ENCODE measurements around the gene KCNB1. TPM values are rescaled to one million over a fixed set of nuclear protein-coding genes. Genes with fewer than 3 reads are reported as not detected.

Gene KCNB1
- total and polyA plus RNA-seq, 2 donors (not counting 1 experiment from before 2014, with no cell fraction given) = under 0.01 to 0.07 TPM

- Histone ChIP-seq H3K79me2 (ENCODE audit: control insufficient read depth, insufficient read depth, low read length) (no peaks in the 10 kb centered on the region), H3K4me1 (ENCODE audit: control insufficient read depth, extremely low read depth, insufficient read depth, low read length) (no peaks in the 10 kb centered on the region), H3K4me3 (replicated peaks in 1 of 4; ENCODE audit: control extremely low read depth in 1 of 4, insufficient read depth in 1 of 4, low read depth in 3 of 4, low read length in 4 of 4) (no peak overlapping the region), H3K9ac (ENCODE audit: insufficient read depth, low read length) (no peak overlapping the region), H3K9me3 (ENCODE audit: control insufficient read depth, insufficient read depth, low read depth, low read length) (no peaks in the 10 kb centered on the region), H4K20me1 (ENCODE audit: control insufficient read depth, extremely low read depth, insufficient read depth, low read length) (no peaks in the 10 kb centered on the region), H3K36me3 (ENCODE audit: control insufficient read depth, insufficient read depth, low read length) (no peaks in the 10 kb centered on the region), H3K27me3 (ENCODE audit: control insufficient read depth, insufficient read depth, low read length) (peaks cover 7% of the 10 kb centered on the region), H2AFZ (ENCODE audit: low read length) (no peak overlapping the region), H3K4me2 (ENCODE audit: extremely low read depth, insufficient read depth, low read length) (no peak overlapping the region), H3K27ac (ENCODE audit: insufficient read depth, low read length) (no peak overlapping the region)
- TF ChIP-seq, protein P1, sequence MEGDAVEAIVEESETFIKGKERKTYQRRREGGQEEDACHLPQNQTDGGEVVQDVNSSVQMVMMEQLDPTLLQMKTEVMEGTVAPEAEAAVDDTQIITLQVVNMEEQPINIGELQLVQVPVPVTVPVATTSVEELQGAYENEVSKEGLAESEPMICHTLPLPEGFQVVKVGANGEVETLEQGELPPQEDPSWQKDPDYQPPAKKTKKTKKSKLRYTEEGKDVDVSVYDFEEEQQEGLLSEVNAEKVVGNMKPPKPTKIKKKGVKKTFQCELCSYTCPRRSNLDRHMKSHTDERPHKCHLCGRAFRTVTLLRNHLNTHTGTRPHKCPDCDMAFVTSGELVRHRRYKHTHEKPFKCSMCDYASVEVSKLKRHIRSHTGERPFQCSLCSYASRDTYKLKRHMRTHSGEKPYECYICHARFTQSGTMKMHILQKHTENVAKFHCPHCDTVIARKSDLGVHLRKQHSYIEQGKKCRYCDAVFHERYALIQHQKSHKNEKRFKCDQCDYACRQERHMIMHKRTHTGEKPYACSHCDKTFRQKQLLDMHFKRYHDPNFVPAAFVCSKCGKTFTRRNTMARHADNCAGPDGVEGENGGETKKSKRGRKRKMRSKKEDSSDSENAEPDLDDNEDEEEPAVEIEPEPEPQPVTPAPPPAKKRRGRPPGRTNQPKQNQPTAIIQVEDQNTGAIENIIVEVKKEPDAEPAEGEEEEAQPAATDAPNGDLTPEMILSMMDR (conservative IDR thresholded peaks at IDR 0.05 in 1 of 2, IDR thresholded peaks at IDR 0.05 in 1 of 2; ENCODE audit: low read depth in 1 of 2, low read length in 2 of 2) = no peak
- TF ChIP-seq EZH2 (IDR thresholded peaks at IDR 0.05; ENCODE audit: low read length, missing control alignments) = no peak
- no peak for DNase-seq (ENCODE audit: low read depth in 2 of 2)
Measured at GRCh38 chr20:49375170-49375569, 107.3 kb downstream of the KCNB1 start.

GRCh38 chr20:49372095-49372734 is 110.3 kb downstream of the KCNB1 start:
- Histone ChIP-seq H3K4me3 (replicated peaks in 1 of 4; ENCODE audit: control extremely low read depth in 1 of 4, insufficient read depth in 1 of 4, low read depth in 3 of 4, low read length in 4 of 4) (no peak overlapping the region), H3K79me2 (ENCODE audit: control insufficient read depth, insufficient read depth, low read length) (no peaks in the 10 kb centered on the region), H3K4me1 (ENCODE audit: control insufficient read depth, extremely low read depth, insufficient read depth, low read length) (no peaks in the 10 kb centered on the region), H3K27ac (ENCODE audit: insufficient read depth, low read length) (no peak overlapping the region), H3K9me3 (ENCODE audit: control insufficient read depth, insufficient read depth, low read depth, low read length) (no peaks in the 10 kb centered on the region), H3K27me3 (ENCODE audit: control insufficient read depth, insufficient read depth, low read length) (peaks cover 12% of the 10 kb centered on the region), H3K9ac (ENCODE audit: insufficient read depth, low read length) (no peak overlapping the region), H3K4me2 (ENCODE audit: extremely low read depth, insufficient read depth, low read length) (no peak overlapping the region), H3K36me3 (ENCODE audit: control insufficient read depth, insufficient read depth, low read length) (no peaks in the 10 kb centered on the region), H4K20me1 (ENCODE audit: control insufficient read depth, extremely low read depth, insufficient read depth, low read length) (no peaks in the 10 kb centered on the region), H2AFZ (ENCODE audit: low read length) (no peak overlapping the region)
- no peak for DNase-seq (ENCODE audit: low read depth in 2 of 2)
- TF ChIP-seq, protein P1 (conservative IDR thresholded peaks at IDR 0.05 in 1 of 2, IDR thresholded peaks at IDR 0.05 in 1 of 2; ENCODE audit: low read depth in 1 of 2, low read length in 2 of 2) = no peak
- TF ChIP-seq EZH2 (IDR thresholded peaks at IDR 0.05; ENCODE audit: low read length, missing control alignments) = no peak

DNA sequence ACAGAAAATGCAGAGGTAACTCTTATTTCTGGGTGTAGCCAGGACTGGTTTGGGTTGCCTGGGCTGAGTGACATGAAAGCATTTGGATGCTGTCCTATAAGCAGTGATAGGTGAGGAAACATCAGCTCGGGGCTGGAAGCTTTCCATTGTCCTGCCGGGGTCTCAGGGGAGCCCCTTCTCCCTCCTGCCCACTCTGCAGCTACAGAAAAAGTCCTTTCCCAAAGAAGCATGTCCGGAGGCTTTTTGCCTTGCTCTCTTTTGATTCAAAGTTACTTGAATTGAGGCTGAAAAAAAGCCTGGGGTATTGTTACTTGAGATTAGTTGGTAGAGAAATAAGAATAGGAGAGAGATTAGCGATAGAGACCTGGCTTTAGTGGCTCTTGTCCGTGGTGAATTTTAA is 113.9 kb downstream of the KCNB1 start:
- Histone ChIP-seq H3K9ac (ENCODE audit: insufficient read depth, low read length) (no peak overlapping the region), H3K79me2 (ENCODE audit: control insufficient read depth, insufficient read depth, low read length) (no peaks in the 10 kb centered on the region), H3K9me3 (ENCODE audit: control insufficient read depth, insufficient read depth, low read depth, low read length) (no peaks in the 10 kb centered on the region), H3K4me1 (ENCODE audit: control insufficient read depth, extremely low read depth, insufficient read depth, low read length) (no peaks in the 10 kb centered on the region), H3K4me3 (replicated peaks in 1 of 4; ENCODE audit: control extremely low read depth in 1 of 4, insufficient read depth in 1 of 4, low read depth in 3 of 4, low read length in 4 of 4) (no peak overlapping the region), H3K36me3 (ENCODE audit: control insufficient read depth, insufficient read depth, low read length) (no peaks in the 10 kb centered on the region), H3K27ac (ENCODE audit: insufficient read depth, low read length) (no peak overlapping the region), H4K20me1 (ENCODE audit: control insufficient read depth, extremely low read depth, insufficient read depth, low read length) (no peaks in the 10 kb centered on the region), H2AFZ (ENCODE audit: low read length) (no peak overlapping the region), H3K4me2 (ENCODE audit: extremely low read depth, insufficient read depth, low read length) (no peak overlapping the region), H3K27me3 (ENCODE audit: control insufficient read depth, insufficient read depth, low read length) (peaks cover 22% of the 10 kb centered on the region)
- TF ChIP-seq EZH2 (IDR thresholded peaks at IDR 0.05; ENCODE audit: low read length, missing control alignments) = no peak
- TF ChIP-seq, protein P1 (conservative IDR thresholded peaks at IDR 0.05 in 1 of 2, IDR thresholded peaks at IDR 0.05 in 1 of 2; ENCODE audit: low read depth in 1 of 2, low read length in 2 of 2) = no peak
- no peak for DNase-seq (ENCODE audit: low read depth in 2 of 2)

All from fibroblast of lung (primary cell).